Astrocyte (in vitro differentiated cells and primary cell): ENCODE measurements around the gene RMND5B. TPM values are rescaled to one million over a fixed set of nuclear protein-coding genes. Genes with fewer than 3 reads are reported as not detected.

Experiments used
- DNase-seq: peaks from one replicate; pipeline ENCODE4 v3.0.0-alpha.2; 2010; ENCODE audit warnings: low read depth
- FAIRE-seq: peaks from 2 replicates; lab custom pipeline; 2011; peaks lifted over from hg19 to GRCh38; lab: Jason Lieb, UNC
- H2AFZ ChIP-seq: 2 replicates; pipeline ENCODE4 v1.6.0; 2012; ENCODE audit warnings: low read depth, low read length, inconsistent platforms
- H3K27ac ChIP-seq: 2 replicates; pipeline ENCODE4 v1.5.1; 2011; ENCODE audit warnings: low read depth, low read length, inconsistent platforms
- H3K27me3 ChIP-seq: 2 replicates; pipeline ENCODE4 v1.6.0; 2011; ENCODE audit warnings: low read length, inconsistent platforms; ENCODE audit not compliant: insufficient read depth
- H3K36me3 ChIP-seq: 2 replicates; pipeline ENCODE4 v1.5.1; 2011; ENCODE audit warnings: low read length, inconsistent platforms; ENCODE audit not compliant: insufficient read depth
- H3K4me1 ChIP-seq: 2 replicates; pipeline ENCODE4 v1.5.1; 2011; ENCODE audit warnings: low read length, inconsistent platforms; ENCODE audit not compliant: insufficient read depth
- H3K4me2 ChIP-seq: 2 replicates; pipeline ENCODE4 v1.6.0; 2012; ENCODE audit warnings: low read length, inconsistent platforms
- H3K4me3 ChIP-seq: 2 replicates; pipeline ENCODE4 v1.5.1; 2011; ENCODE audit warnings: low read depth, mild to moderate bottlenecking, low read length, inconsistent platforms; ENCODE audit not compliant: insufficient read depth
- H3K79me2 ChIP-seq: 2 replicates; pipeline ENCODE4 v1.6.0; 2012; ENCODE audit warnings: mild to moderate bottlenecking, low read length, inconsistent platforms; ENCODE audit not compliant: insufficient read depth
- H3K9ac ChIP-seq: 2 replicates; pipeline ENCODE4 v1.6.0; 2012; ENCODE audit warnings: mild to moderate bottlenecking, low read length, inconsistent platforms
- H3K9me3 ChIP-seq: 2 replicates; pipeline ENCODE4 v1.5.1; 2012; ENCODE audit warnings: low read depth, mild to moderate bottlenecking, low read length, inconsistent platforms; ENCODE audit not compliant: insufficient read depth
- H4K20me1 ChIP-seq: 2 replicates; pipeline ENCODE4 v1.6.0; 2012; ENCODE audit warnings: low read length, inconsistent platforms; ENCODE audit not compliant: insufficient read depth
- H3K27ac Mint-ChIP-seq: one replicate; pipeline ENCODE4 v1.8.0; 2021; ENCODE audit warnings: mild to moderate bottlenecking, mixed read lengths; ENCODE audit not compliant: unreplicated experiment
- H3K27me3 Mint-ChIP-seq: one replicate; pipeline ENCODE4 v1.8.0; 2021; ENCODE audit warnings: low read depth, mixed read lengths; ENCODE audit not compliant: unreplicated experiment
- H3K36me3 Mint-ChIP-seq: one replicate; pipeline ENCODE4 v1.8.0; 2021; ENCODE audit warnings: low read depth, mixed read lengths; ENCODE audit not compliant: unreplicated experiment
- H3K4me1 Mint-ChIP-seq: one replicate; pipeline ENCODE4 v1.8.0; 2021; ENCODE audit warnings: low read depth, mixed read lengths; ENCODE audit not compliant: unreplicated experiment
- H3K4me3 Mint-ChIP-seq: one replicate; pipeline ENCODE4 v1.8.0; 2021; ENCODE audit warnings: mild to moderate bottlenecking, moderate library complexity, mixed read lengths; ENCODE audit not compliant: unreplicated experiment
- H3K9me3 Mint-ChIP-seq: one replicate; pipeline ENCODE4 v1.8.0; 2021; ENCODE audit warnings: mild to moderate bottlenecking, mixed read lengths; ENCODE audit not compliant: unreplicated experiment
- EZH2 ChIP-seq: IDR thresholded peaks from 2 replicates; pipeline ENCODE4 v1.6.1; 2012; ENCODE audit warnings: mild to moderate bottlenecking, low read length, inconsistent platforms; ENCODE audit not compliant: insufficient read depth
- total RNA-seq: library from RNA; stranded (reverse); gene quantifications from 2 replicates; pipeline ENCODE4 v1.2.1, GENCODE V29; 2021
- TF ChIP-seq, protein P1 (sequence below): IDR thresholded peaks from 2 replicates; pipeline ENCODE4 v1.5.1; 2011; ENCODE audit warnings: low read depth, mild to moderate bottlenecking, inconsistent platforms, low read length, moderate library complexity; ENCODE audit not compliant: insufficient read depth

The RMND5B gene
- total RNA-seq, 1 donor from 2014 or later = 14.3 TPM

DNA sequence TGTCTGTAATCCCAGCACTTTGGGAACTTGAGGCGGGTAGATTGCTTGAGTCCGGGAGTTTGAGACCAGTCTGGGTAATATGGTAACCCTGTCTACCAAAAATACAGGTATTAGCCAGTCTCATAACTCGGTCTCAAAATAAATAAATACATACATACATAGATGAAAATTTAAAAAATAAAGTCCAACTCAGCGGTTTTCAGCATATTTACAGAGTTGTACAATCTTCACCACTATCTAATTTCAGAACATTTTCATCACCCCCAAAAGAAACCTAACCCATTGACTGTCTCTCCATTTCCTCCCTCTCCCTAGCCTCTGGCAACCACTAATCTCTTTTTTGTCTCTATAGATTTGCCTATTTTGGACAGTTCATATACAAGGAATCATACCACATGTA lies 10.7 kb downstream of the RMND5B start:
- no peak overlapping the region for H3K27ac Mint-ChIP-seq
- H3K4me2 ChIP-seq = no peak overlapping the region
- H3K27me3 Mint-ChIP-seq = no peaks in the 10 kb centered on the region

DNA sequence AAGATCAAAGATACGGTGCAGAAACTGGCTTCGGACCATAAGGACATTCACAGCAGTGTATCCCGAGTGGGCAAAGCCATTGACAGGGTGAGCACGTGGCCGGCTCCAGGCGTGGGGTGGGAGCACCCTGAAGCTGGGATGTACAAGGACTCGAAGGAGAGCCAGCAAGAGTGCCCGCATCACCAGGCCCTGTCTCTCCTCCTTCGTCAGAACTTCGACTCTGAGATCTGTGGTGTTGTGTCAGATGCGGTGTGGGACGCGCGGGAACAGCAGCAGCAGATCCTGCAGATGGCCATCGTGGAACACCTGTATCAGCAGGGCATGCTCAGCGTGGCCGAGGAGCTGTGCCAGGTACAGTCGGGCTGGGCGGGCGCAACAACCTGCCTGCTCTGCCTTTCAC lies 11.8 kb downstream of the RMND5B start:
- Mint-ChIP-seq H3K4me3 (no peak overlapping the region), H3K27ac (no peak overlapping the region), H3K9me3 (no peaks in the 10 kb centered on the region), H3K4me1 (peaks cover 3% of the 10 kb centered on the region), H3K36me3 (peaks cover 2% of the 10 kb centered on the region), H3K27me3 (no peaks in the 10 kb centered on the region)
- Histone ChIP-seq H3K4me2 (no peak overlapping the region), H3K9ac (no peak overlapping the region), H3K36me3 (peaks cover 17% of the 10 kb centered on the region), H3K9me3 (no peaks in the 10 kb centered on the region), H3K27me3 (no peaks in the 10 kb centered on the region), H3K27ac (no peak overlapping the region), H3K4me3 (no peak overlapping the region), H3K4me1 (no peaks in the 10 kb centered on the region), H2AFZ (no peak overlapping the region), H3K79me2 (peaks cover 4% of the 10 kb centered on the region), H4K20me1 (peaks cover 23% of the 10 kb centered on the region)
- TF ChIP-seq, protein P1, sequence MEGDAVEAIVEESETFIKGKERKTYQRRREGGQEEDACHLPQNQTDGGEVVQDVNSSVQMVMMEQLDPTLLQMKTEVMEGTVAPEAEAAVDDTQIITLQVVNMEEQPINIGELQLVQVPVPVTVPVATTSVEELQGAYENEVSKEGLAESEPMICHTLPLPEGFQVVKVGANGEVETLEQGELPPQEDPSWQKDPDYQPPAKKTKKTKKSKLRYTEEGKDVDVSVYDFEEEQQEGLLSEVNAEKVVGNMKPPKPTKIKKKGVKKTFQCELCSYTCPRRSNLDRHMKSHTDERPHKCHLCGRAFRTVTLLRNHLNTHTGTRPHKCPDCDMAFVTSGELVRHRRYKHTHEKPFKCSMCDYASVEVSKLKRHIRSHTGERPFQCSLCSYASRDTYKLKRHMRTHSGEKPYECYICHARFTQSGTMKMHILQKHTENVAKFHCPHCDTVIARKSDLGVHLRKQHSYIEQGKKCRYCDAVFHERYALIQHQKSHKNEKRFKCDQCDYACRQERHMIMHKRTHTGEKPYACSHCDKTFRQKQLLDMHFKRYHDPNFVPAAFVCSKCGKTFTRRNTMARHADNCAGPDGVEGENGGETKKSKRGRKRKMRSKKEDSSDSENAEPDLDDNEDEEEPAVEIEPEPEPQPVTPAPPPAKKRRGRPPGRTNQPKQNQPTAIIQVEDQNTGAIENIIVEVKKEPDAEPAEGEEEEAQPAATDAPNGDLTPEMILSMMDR = no peak
- TF ChIP-seq EZH2 = no peak
- DNase-seq (no peak), FAIRE-seq (no peak)

More for the DNA sequence above, 10.7 kb downstream of the RMND5B start:
- H3K9me3 ChIP-seq = no peaks in the 10 kb centered on the region
- peaks cover 1% of the 10 kb centered on the region for H3K36me3 Mint-ChIP-seq
- no peak overlapping the region for H3K4me3 Mint-ChIP-seq
- peaks cover 8% of the 10 kb centered on the region for H3K79me2 ChIP-seq
- DNase-seq (no peak), FAIRE-seq (no peak)
- no peak overlapping the region for H2AFZ ChIP-seq
- TF ChIP-seq, protein P1 = no peak
- TF ChIP-seq EZH2 = no peak
- no peak overlapping the region for H3K4me3 ChIP-seq
- peaks cover 14% of the 10 kb centered on the region for H3K36me3 ChIP-seq
- no peak overlapping the region for H3K27ac ChIP-seq
- peaks cover 21% of the 10 kb centered on the region for H4K20me1 ChIP-seq
- no peak overlapping the region for H3K9ac ChIP-seq
- H3K4me1 Mint-ChIP-seq = peaks cover 1% of the 10 kb centered on the region
- no peaks in the 10 kb centered on the region for H3K9me3 Mint-ChIP-seq
- no peaks in the 10 kb centered on the region for H3K27me3 ChIP-seq
- no peaks in the 10 kb centered on the region for H3K4me1 ChIP-seq

DNA sequence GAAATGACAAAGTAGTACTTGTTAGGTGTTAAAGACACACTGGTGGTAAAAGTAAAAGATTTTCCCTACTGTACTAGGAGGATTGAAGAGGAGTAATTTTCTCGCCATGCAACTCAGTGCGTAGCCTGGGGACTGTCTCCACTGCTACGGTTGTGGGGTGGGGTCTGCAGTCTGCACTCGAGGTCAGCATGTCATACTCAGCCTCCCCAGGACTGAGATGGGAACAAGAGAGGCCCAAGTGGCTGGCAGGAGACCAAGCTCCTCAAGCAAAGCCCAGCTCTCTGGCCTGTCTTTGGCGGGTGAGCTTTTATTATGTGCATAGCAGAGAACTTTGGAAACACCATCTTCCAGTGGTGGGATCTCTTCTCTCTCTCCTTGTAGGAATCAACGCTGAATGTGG lies 12.4 kb downstream of the RMND5B start:
- H3K4me3 ChIP-seq = no peak overlapping the region
- H3K27me3 Mint-ChIP-seq = no peaks in the 10 kb centered on the region
- H3K4me3 Mint-ChIP-seq = no peak overlapping the region
- H3K9me3 ChIP-seq = no peaks in the 10 kb centered on the region
- no peak overlapping the region for H3K27ac Mint-ChIP-seq
- H3K9ac ChIP-seq = no peak overlapping the region
- no peaks in the 10 kb centered on the region for H3K79me2 ChIP-seq
- no peak overlapping the region for H2AFZ ChIP-seq
- no peaks in the 10 kb centered on the region for H3K27me3 ChIP-seq
- peaks cover 30% of the 10 kb centered on the region for H4K20me1 ChIP-seq
- TF ChIP-seq EZH2 = no peak
- TF ChIP-seq, protein P1 = no peak
- peaks cover 3% of the 10 kb centered on the region for H3K4me1 Mint-ChIP-seq
- DNase-seq = no peak
- no peaks in the 10 kb centered on the region for H3K4me1 ChIP-seq
- FAIRE-seq = no peak
- H3K36me3 ChIP-seq = peaks cover 22% of the 10 kb centered on the region
- H3K9me3 Mint-ChIP-seq = no peaks in the 10 kb centered on the region
- no peak overlapping the region for H3K4me2 ChIP-seq
- H3K36me3 Mint-ChIP-seq = peaks cover 6% of the 10 kb centered on the region
- H3K27ac ChIP-seq = no peak overlapping the region
